Neural cell (in vitro differentiated cells): Measurements from ENCODE around the gene LIMS1. TPM values are rescaled to one million over a fixed set of nuclear protein-coding genes. Genes with fewer than 3 reads are reported as not detected.

Experiments
- H2AFZ ChIP-seq: fragments of 200-600, 300-800 bp; sonication (generic), shearing (Covaris generic); 2 replicates; pipeline ENCODE4 v1.6.0; 2014; ENCODE audit warnings: low read depth, mild to moderate bottlenecking, antibody characterized with exemption, low read length, moderate library complexity
- H3F3A ChIP-seq: fragments of 200-600 bp; shearing (Covaris generic); 2 replicates; pipeline ENCODE4 v1.6.1; 2016; ENCODE audit warnings: mild to moderate bottlenecking, moderate library complexity, mixed read lengths, antibody characterized with exemption, low read length; ENCODE audit not compliant: insufficient read depth, poor library complexity, severe bottlenecking
- H3K27ac ChIP-seq: fragments of 200-600, 300-800 bp; sonication (generic), shearing (Covaris generic); 2 replicates; pipeline ENCODE4 v1.5.1; 2014; ENCODE audit warnings: mild to moderate bottlenecking, low read length, moderate library complexity
- H3K27me3 ChIP-seq: fragments of 300-800, 200-600 bp; sonication (generic), shearing (Covaris generic); 2 replicates; pipeline ENCODE4 v1.6.0; 2014; ENCODE audit warnings: mild to moderate bottlenecking, low read depth, low read length, moderate library complexity; ENCODE audit not compliant: insufficient read depth
- H3K36me3 ChIP-seq: fragments of 300-800, 200-600 bp; sonication (generic), shearing (Covaris generic); 2 replicates; pipeline ENCODE4 v1.5.1; 2014; ENCODE audit warnings: mild to moderate bottlenecking, antibody characterized with exemption, low read length, moderate library complexity; ENCODE audit not compliant: insufficient read depth
- H3K4me2 ChIP-seq: fragments of 300-800, 200-600 bp; sonication (generic), shearing (Covaris generic); 2 replicates; pipeline ENCODE4 v1.6.0; 2014; ENCODE audit warnings: mild to moderate bottlenecking, low read length
- H3K4me3 ChIP-seq: fragments of 300-800, 200-600 bp; sonication (generic), shearing (Covaris generic); 2 replicates; pipeline ENCODE4 v1.5.1; 2014; ENCODE audit warnings: mild to moderate bottlenecking, low read length, moderate library complexity
- H3K79me2 ChIP-seq: fragments of 200-600 bp; shearing (Covaris generic); replicated peaks from 2 replicates; pipeline ENCODE4 v1.6.0; 2014; ENCODE audit warnings: mild to moderate bottlenecking, low read length, moderate library complexity; ENCODE audit not compliant: insufficient read depth
- H3K9ac ChIP-seq: fragments of 300-800, 200-600 bp; sonication (generic), shearing (Covaris generic); 2 replicates; pipeline ENCODE4 v1.6.1; 2016; ENCODE audit warnings: mild to moderate bottlenecking, low read length, mixed read lengths
- H3K9me2 ChIP-seq: fragments of 200-600 bp; shearing (Covaris generic); 2 replicates; pipeline ENCODE4 v1.6.1; 2016; ENCODE audit warnings: mild to moderate bottlenecking, low read length, mixed read lengths; ENCODE audit not compliant: insufficient read depth
- H3K9me3 ChIP-seq: fragments of 200-600, 300-800 bp; sonication (generic), shearing (Covaris generic); 2 replicates; pipeline ENCODE4 v1.6.1; 2016; ENCODE audit warnings: mild to moderate bottlenecking, mixed run types, low read length, moderate library complexity, mixed read lengths
- H4K20me1 ChIP-seq: fragments of 200-600 bp; shearing (Covaris generic); 2 replicates; pipeline ENCODE4 v1.6.1; 2016; ENCODE audit warnings: mild to moderate bottlenecking, mixed run types; ENCODE audit not compliant: insufficient read depth
- EP300 ChIP-seq: fragments of 450-650 bp; conservative IDR thresholded peaks from 2 replicates; pipeline ENCODE4 v1.6.1; 2014; ENCODE audit warnings: antibody characterized with exemption, mild to moderate bottlenecking, moderate library complexity; ENCODE audit not compliant: poor library complexity, severe bottlenecking
- EZH2 ChIP-seq: fragments of 200-600, 300-800 bp; shearing (Covaris generic), sonication (generic); IDR thresholded peaks from 2 replicates; pipeline ENCODE4 v1.6.1; 2014; ENCODE audit warnings: antibody characterized with exemption, low read length, borderline replicate concordance, mild to moderate bottlenecking; ENCODE audit not compliant: insufficient read depth, poor library complexity, severe bottlenecking
- MXI1 ChIP-seq: fragments of 450-650 bp; conservative IDR thresholded peaks from 2 replicates; pipeline ENCODE4 v1.6.1; 2014; ENCODE audit warnings: antibody characterized with exemption, mild to moderate bottlenecking; ENCODE audit not compliant: poor library complexity, severe bottlenecking
- POLR2AphosphoS5 ChIP-seq: IDR thresholded peaks from 2 replicates; pipeline ENCODE4 v1.6.1; 2012
- RAD21 ChIP-seq: fragments of 450-650 bp; conservative IDR thresholded peaks from 2 replicates; pipeline ENCODE4 v1.6.1; 2014; ENCODE audit warnings: antibody characterized with exemption, mild to moderate bottlenecking, moderate library complexity
- SMC3 ChIP-seq: fragments of 450-650 bp; conservative IDR thresholded peaks from 2 replicates; pipeline ENCODE4 v1.6.1; 2014; ENCODE audit warnings: antibody characterized with exemption, mild to moderate bottlenecking, moderate library complexity; ENCODE audit not compliant: poor library complexity
- TAF1 ChIP-seq: IDR thresholded peaks from 2 replicates; pipeline ENCODE4 v1.6.1; 2012; ENCODE audit warnings: low read depth
- polyA plus RNA-seq: library from polyadenylated mRNA; depleted of rRNA; stranded (reverse); fragments of >200 nt; gene quantifications from 2 replicates; pipeline ENCODE4 v1.2.3, GENCODE V29; 2014
- TF ChIP-seq, protein P1 (sequence below): fragments of 450-650 bp; IDR thresholded peaks from 2 replicates; pipeline ENCODE4 v1.5.1; 2014; ENCODE audit warnings: antibody characterized with exemption, mild to moderate bottlenecking, moderate library complexity; ENCODE audit not compliant: poor library complexity, severe bottlenecking

LIMS1 gene
- polyA plus RNA-seq, 1 donor from 2014 or later = 12.3 TPM

DNA sequence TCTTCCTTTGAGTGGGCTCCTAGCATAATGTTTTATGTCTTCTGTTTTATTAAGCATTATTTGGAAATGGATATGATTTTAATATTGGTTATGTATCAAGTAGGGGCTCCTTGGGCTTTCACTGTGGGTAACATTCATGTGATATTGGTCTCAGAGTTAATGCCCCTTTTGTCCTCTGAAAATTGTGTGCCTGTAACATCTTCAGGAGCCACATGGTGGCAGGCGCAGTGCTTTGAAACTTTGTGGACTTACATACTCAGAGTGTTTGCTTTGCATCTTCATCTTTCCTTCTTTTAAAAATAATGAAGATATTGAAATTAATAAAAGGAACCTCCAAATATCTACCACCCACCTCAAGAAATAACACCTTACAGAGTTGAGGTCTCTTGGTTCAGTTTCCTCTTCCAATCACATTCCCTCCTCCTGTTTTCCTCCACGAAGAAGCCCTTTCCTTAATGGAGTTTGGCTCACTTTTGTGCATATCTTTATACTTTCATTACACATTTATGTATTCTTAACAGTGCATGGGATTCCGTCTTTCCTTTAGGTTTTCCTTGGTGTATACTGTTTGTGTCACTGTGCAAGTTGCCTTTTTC is 73.5 kb downstream of the LIMS1 start:
- Histone ChIP-seq H3F3A (no peaks in the 10 kb centered on the region), H3K27me3 (no peaks in the 10 kb centered on the region), H3K79me2 (no peaks in the 10 kb centered on the region), H3K4me3 (no peak overlapping the region), H3K9me3 (no peaks in the 10 kb centered on the region), H4K20me1 (no peaks in the 10 kb centered on the region), H3K9ac (no peak overlapping the region), H3K36me3 (no peaks in the 10 kb centered on the region), H3K9me2 (no peaks in the 10 kb centered on the region), H3K4me2 (no peak overlapping the region), H3K27ac (no peak overlapping the region), H2AFZ (no peak overlapping the region)
- TF ChIP-seq, protein P1, sequence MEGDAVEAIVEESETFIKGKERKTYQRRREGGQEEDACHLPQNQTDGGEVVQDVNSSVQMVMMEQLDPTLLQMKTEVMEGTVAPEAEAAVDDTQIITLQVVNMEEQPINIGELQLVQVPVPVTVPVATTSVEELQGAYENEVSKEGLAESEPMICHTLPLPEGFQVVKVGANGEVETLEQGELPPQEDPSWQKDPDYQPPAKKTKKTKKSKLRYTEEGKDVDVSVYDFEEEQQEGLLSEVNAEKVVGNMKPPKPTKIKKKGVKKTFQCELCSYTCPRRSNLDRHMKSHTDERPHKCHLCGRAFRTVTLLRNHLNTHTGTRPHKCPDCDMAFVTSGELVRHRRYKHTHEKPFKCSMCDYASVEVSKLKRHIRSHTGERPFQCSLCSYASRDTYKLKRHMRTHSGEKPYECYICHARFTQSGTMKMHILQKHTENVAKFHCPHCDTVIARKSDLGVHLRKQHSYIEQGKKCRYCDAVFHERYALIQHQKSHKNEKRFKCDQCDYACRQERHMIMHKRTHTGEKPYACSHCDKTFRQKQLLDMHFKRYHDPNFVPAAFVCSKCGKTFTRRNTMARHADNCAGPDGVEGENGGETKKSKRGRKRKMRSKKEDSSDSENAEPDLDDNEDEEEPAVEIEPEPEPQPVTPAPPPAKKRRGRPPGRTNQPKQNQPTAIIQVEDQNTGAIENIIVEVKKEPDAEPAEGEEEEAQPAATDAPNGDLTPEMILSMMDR = peak; percentile 66
- no peak for TF ChIP-seq EP300
- peak; percentile 68 for TF ChIP-seq RAD21
- peak; percentile 71 for TF ChIP-seq SMC3

DNA sequence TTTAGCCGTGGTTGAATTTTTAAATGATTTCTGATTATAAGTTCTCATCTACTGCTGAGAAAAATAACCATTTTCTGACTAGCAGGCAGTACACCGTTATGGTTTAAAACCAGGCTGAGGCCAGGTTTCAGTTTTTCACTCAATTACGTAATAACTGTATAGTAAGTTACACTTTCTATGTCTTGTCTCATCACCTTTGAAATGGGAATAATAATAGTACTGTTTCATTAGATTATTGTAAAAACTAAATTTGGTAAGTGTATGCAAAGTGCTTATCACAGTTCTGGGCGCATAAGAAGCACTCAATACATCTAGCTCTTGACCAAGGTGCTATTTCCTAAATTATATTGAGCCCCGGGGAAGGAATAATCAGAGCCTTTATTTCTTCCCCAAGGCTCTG is 76.8 kb downstream of the LIMS1 start:
- no peaks in the 10 kb centered on the region for H3K9me3 ChIP-seq
- no peak overlapping the region for H3K27ac ChIP-seq
- no peaks in the 10 kb centered on the region for H3F3A ChIP-seq
- no peaks in the 10 kb centered on the region for H4K20me1 ChIP-seq
- TF ChIP-seq TAF1 = no peak
- no peak for TF ChIP-seq POLR2AphosphoS5
- H3K4me3 ChIP-seq = no peak overlapping the region
- no peaks in the 10 kb centered on the region for H3K9me2 ChIP-seq
- H2AFZ ChIP-seq = no peak overlapping the region
- no peaks in the 10 kb centered on the region for H3K79me2 ChIP-seq
- no peak overlapping the region for H3K9ac ChIP-seq
- H3K4me2 ChIP-seq = no peak overlapping the region
- H3K27me3 ChIP-seq = no peaks in the 10 kb centered on the region
- no peaks in the 10 kb centered on the region for H3K36me3 ChIP-seq

DNA sequence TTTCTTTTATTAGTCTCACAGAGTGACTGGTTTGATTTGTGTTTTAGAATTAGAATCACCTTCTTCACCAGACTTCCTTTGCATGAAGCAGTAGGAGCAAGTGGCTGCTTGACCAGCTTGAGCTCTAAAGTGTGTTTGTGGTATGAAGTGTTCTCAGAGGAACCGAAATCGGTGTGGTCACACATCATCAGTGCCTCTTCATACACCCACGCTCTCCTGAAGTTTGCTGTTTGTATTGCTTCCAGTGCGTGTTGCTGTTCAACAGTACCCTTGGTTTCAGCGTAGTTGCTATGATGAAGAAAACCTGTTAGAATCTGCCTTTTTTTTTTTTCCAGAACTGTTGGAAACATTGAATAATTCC is 77.9 kb downstream of the LIMS1 start:
- Histone ChIP-seq H3K9me2 (no peaks in the 10 kb centered on the region), H3K27me3 (no peaks in the 10 kb centered on the region), H3K79me2 (no peaks in the 10 kb centered on the region), H2AFZ (no peak overlapping the region), H3K36me3 (no peaks in the 10 kb centered on the region), H3K9ac (no peak overlapping the region), H3K27ac (no peak overlapping the region), H3F3A (no peaks in the 10 kb centered on the region), H3K4me3 (no peak overlapping the region), H4K20me1 (no peaks in the 10 kb centered on the region), H3K4me2 (no peak overlapping the region), H3K9me3 (no peaks in the 10 kb centered on the region)
- TF ChIP-seq EZH2 (no peak), TAF1 (no peak), MXI1 (no peak)
- TF ChIP-seq, protein P1 = no peak
